ENCODE data around the gene HECW1.

DNA sequence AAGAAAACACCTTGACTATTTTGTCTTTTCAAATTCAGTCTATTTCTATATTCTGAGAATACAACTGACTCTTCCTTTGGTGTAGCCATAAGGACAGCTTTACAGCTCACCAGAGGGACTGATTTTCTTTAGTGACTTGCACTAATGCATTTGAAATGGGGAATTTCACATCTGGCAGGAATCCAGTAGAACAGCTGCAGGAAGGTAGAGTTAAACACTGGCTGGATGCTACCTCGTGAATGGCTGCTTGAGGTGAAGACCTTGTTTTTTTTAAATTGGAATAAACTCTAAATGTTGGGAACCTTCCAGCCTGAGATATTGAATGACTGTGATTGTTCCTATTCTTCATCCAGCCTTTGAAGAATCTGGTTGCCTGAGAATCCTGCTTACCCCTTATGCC lies 330.9 kb downstream of the HECW1 start:
- TF ChIP-seq ZNF138 (tag by site-specific recombination; IDR thresholded peaks at IDR 0.05; ENCODE audit: borderline replicate concordance), result no peak
- TF ChIP-seq, protein P1, sequence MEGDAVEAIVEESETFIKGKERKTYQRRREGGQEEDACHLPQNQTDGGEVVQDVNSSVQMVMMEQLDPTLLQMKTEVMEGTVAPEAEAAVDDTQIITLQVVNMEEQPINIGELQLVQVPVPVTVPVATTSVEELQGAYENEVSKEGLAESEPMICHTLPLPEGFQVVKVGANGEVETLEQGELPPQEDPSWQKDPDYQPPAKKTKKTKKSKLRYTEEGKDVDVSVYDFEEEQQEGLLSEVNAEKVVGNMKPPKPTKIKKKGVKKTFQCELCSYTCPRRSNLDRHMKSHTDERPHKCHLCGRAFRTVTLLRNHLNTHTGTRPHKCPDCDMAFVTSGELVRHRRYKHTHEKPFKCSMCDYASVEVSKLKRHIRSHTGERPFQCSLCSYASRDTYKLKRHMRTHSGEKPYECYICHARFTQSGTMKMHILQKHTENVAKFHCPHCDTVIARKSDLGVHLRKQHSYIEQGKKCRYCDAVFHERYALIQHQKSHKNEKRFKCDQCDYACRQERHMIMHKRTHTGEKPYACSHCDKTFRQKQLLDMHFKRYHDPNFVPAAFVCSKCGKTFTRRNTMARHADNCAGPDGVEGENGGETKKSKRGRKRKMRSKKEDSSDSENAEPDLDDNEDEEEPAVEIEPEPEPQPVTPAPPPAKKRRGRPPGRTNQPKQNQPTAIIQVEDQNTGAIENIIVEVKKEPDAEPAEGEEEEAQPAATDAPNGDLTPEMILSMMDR (tag by site-specific recombination; IDR thresholded peaks at IDR 0.05), result no peak
- no peak for TF ChIP-seq ZNF311 (tag by site-specific recombination; IDR thresholded peaks at IDR 0.05; ENCODE audit: borderline replicate concordance)
- no peak for TF ChIP-seq GFI1B (tag by site-specific recombination; IDR thresholded peaks at IDR 0.05)
- TF ChIP-seq SETDB1 (IDR thresholded peaks at IDR 0.05; ENCODE audit: insufficient read length, low read length), result no peak
- no peak for TF ChIP-seq ZNF174 (tag by site-specific recombination; IDR thresholded peaks at IDR 0.05)
- TF ChIP-seq, protein P2, sequence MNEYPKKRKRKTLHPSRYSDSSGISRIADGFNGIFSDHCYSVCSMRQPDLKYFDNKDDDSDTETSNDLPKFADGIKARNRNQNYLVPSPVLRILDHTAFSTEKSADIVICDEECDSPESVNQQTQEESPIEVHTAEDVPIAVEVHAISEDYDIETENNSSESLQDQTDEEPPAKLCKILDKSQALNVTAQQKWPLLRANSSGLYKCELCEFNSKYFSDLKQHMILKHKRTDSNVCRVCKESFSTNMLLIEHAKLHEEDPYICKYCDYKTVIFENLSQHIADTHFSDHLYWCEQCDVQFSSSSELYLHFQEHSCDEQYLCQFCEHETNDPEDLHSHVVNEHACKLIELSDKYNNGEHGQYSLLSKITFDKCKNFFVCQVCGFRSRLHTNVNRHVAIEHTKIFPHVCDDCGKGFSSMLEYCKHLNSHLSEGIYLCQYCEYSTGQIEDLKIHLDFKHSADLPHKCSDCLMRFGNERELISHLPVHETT (tag by site-specific recombination; IDR thresholded peaks at IDR 0.05), result no peak
- no peak for TF ChIP-seq ZNF274 (IDR thresholded peaks at IDR 0.05; ENCODE audit: low read length)
- no peak for TF ChIP-seq ZNF274 (tag by site-specific recombination; IDR thresholded peaks at IDR 0.05; ENCODE audit: borderline replicate concordance)
- TF ChIP-seq ZBTB17 (tag by site-specific recombination; IDR thresholded peaks at IDR 0.05), result no peak
- TF ChIP-seq ZFHX2 (tag by site-specific recombination; conservative IDR thresholded peaks at IDR 0.05), result no peak
- no peak for TF ChIP-seq ZNF302 (tag by site-specific recombination; IDR thresholded peaks at IDR 0.05; ENCODE audit: low read depth)
- TF ChIP-seq ZNF423 (tag by site-specific recombination; IDR thresholded peaks at IDR 0.05), result no peak
